OCI-LY1 (cell line): ENCODE results near the gene PRSS38.

Experiments used
- H2AFZ ChIP-seq: fragments of 200-600 bp; sonication (generic), shearing (Covaris generic); 2 replicates; pipeline ENCODE4 v1.6.0; 2014; ENCODE audit warnings: antibody characterized with exemption, mild to moderate bottlenecking, low read length
- H3F3A ChIP-seq: fragments of 200-600 bp; sonication (generic), shearing (Covaris generic); 2 replicates; pipeline ENCODE4 v1.6.0; 2014; ENCODE audit warnings: mild to moderate bottlenecking, antibody characterized with exemption, low read length, moderate library complexity; ENCODE audit not compliant: insufficient read depth
- H3K27ac ChIP-seq: fragments of 200-600 bp; sonication (generic); 2 replicates; pipeline ENCODE4 v1.5.1; 2014; ENCODE audit warnings: low read length, mixed run types, mild to moderate bottlenecking, low read depth; ENCODE audit not compliant: poor library complexity, severe bottlenecking
- H3K27me3 ChIP-seq: fragments of 200-600 bp; sonication (generic); 2 replicates; pipeline ENCODE4 v1.6.0; 2014; ENCODE audit warnings: antibody characterized with exemption, mild to moderate bottlenecking, low read length, moderate library complexity; ENCODE audit not compliant: insufficient read depth
- H3K36me3 ChIP-seq: fragments of 200-600 bp; sonication (generic); 2 replicates; pipeline ENCODE4 v1.6.1; 2014; ENCODE audit warnings: mild to moderate bottlenecking, antibody characterized with exemption, low read length, moderate library complexity, mixed read lengths; ENCODE audit not compliant: insufficient read depth
- H3K4me1 ChIP-seq: fragments of 200-600 bp; sonication (generic); 2 replicates; pipeline ENCODE4 v1.5.1; 2014; ENCODE audit warnings: mild to moderate bottlenecking, low read length, moderate library complexity; ENCODE audit not compliant: insufficient read depth, severe bottlenecking
- H3K4me2 ChIP-seq: fragments of 200-600 bp; sonication (generic), shearing (Covaris generic); 2 replicates; pipeline ENCODE4 v1.6.1; 2014; ENCODE audit warnings: low read length
- H3K4me3 ChIP-seq: fragments of 200-600 bp; sonication (generic); 2 replicates; pipeline ENCODE4 v1.5.1; 2014; ENCODE audit warnings: low read length, low read depth, mild to moderate bottlenecking, mixed read lengths; ENCODE audit not compliant: poor library complexity, severe bottlenecking
- H3K79me2 ChIP-seq: fragments of 200-600 bp; shearing (Covaris generic); 2 replicates; pipeline ENCODE4 v1.6.1; 2016; ENCODE audit warnings: mixed run types, low read length, mixed read lengths; ENCODE audit not compliant: insufficient read depth
- H3K9ac ChIP-seq: fragments of 200-600 bp; sonication (generic), shearing (Covaris generic); 2 replicates; pipeline ENCODE4 v1.6.1; 2014; ENCODE audit warnings: mild to moderate bottlenecking, low read length, mixed read lengths
- H3K9me2 ChIP-seq: fragments of 200-600 bp; sonication (generic), shearing (Covaris generic); 2 replicates; pipeline ENCODE4 v1.6.1; 2014; ENCODE audit warnings: low read depth, mild to moderate bottlenecking, low read length, mixed read lengths
- H3K9me3 ChIP-seq: fragments of 200-600 bp; shearing (Covaris generic); 2 replicates; pipeline ENCODE4 v1.6.1; 2014; ENCODE audit warnings: low read length, mixed read lengths
- H4K20me1 ChIP-seq: fragments of 200-600 bp; sonication (generic), shearing (Covaris generic); 2 replicates; pipeline ENCODE4 v1.6.0; 2016; ENCODE audit warnings: mild to moderate bottlenecking, low read length; ENCODE audit not compliant: insufficient read depth
- EZH2 ChIP-seq: fragments of 200-600 bp; sonication (generic), shearing (Covaris generic); IDR thresholded peaks from 2 replicates; pipeline ENCODE4 v1.8.0; 2017; ENCODE audit warnings: borderline replicate concordance, mixed run types, mild to moderate bottlenecking, antibody characterized with exemption, low read length, moderate library complexity, mixed read lengths
- TF ChIP-seq, protein P1 (sequence below): fragments of 200-600 bp; sonication (generic), shearing (Covaris generic); IDR thresholded peaks from 2 replicates; pipeline ENCODE4 v1.5.1; 2017; ENCODE audit warnings: mild to moderate bottlenecking, antibody characterized with exemption, low read length, moderate library complexity, mixed read lengths

Gene PRSS38

GRCh38 chr1:227788271-227789083 is 27.0 kb upstream of the PRSS38 start:
- no peaks in the 10 kb centered on the region for H3K9me3 ChIP-seq
- TF ChIP-seq, protein P1, sequence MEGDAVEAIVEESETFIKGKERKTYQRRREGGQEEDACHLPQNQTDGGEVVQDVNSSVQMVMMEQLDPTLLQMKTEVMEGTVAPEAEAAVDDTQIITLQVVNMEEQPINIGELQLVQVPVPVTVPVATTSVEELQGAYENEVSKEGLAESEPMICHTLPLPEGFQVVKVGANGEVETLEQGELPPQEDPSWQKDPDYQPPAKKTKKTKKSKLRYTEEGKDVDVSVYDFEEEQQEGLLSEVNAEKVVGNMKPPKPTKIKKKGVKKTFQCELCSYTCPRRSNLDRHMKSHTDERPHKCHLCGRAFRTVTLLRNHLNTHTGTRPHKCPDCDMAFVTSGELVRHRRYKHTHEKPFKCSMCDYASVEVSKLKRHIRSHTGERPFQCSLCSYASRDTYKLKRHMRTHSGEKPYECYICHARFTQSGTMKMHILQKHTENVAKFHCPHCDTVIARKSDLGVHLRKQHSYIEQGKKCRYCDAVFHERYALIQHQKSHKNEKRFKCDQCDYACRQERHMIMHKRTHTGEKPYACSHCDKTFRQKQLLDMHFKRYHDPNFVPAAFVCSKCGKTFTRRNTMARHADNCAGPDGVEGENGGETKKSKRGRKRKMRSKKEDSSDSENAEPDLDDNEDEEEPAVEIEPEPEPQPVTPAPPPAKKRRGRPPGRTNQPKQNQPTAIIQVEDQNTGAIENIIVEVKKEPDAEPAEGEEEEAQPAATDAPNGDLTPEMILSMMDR = no peak
- TF ChIP-seq EZH2 = no peak
- no peak overlapping the region for H3K27ac ChIP-seq
- no peaks in the 10 kb centered on the region for H3K79me2 ChIP-seq
- H3K9me2 ChIP-seq = no peaks in the 10 kb centered on the region
- H3K9ac ChIP-seq = peak overlapping the region; percentile 48; the same call in 1 of the 2 replicates
- H3K4me1 ChIP-seq = peaks cover 17% of the 10 kb centered on the region
- H3K4me2 ChIP-seq = peak overlapping the region; percentile 63
- H2AFZ ChIP-seq = no peak overlapping the region
- 0 out of 2 replicates have a peak, but pooled peaks cover 3% of the 10 kb centered on the region for H3F3A ChIP-seq
- H3K27me3 ChIP-seq = 0 out of 2 replicates have a peak, but pooled peaks cover 7% of the 10 kb centered on the region
- H3K4me3 ChIP-seq = peak overlapping the region; percentile 60
- no peaks in the 10 kb centered on the region for H3K36me3 ChIP-seq
- H4K20me1 ChIP-seq = no peaks in the 10 kb centered on the region

- peak overlapping the region; percentile 63; the same call in 1 of the 2 replicates for H3K4me2 ChIP-seq
- no peaks in the 10 kb centered on the region for H3K9me3 ChIP-seq
- 0 out of 2 replicates have a peak, but pooled peaks cover 3% of the 10 kb centered on the region for H3F3A ChIP-seq
- TF ChIP-seq, protein P1 = no peak
- no peak for TF ChIP-seq EZH2
- H4K20me1 ChIP-seq = no peaks in the 10 kb centered on the region
- no peak overlapping the region for H2AFZ ChIP-seq
- no peak overlapping the region; the same call in 1 of the 2 replicates for H3K9ac ChIP-seq
- H3K27me3 ChIP-seq = 0 out of 2 replicates have a peak, but pooled peaks cover 7% of the 10 kb centered on the region
- no peaks in the 10 kb centered on the region for H3K79me2 ChIP-seq
- no peak overlapping the region for H3K27ac ChIP-seq
- H3K9me2 ChIP-seq = no peaks in the 10 kb centered on the region
- H3K4me3 ChIP-seq = peak overlapping the region; percentile 60
- H3K36me3 ChIP-seq = no peaks in the 10 kb centered on the region
- H3K4me1 ChIP-seq = peaks cover 17% of the 10 kb centered on the region
Measured at GRCh38 chr1:227789084-227790033, 26.1 kb upstream of the PRSS38 start.

DNA sequence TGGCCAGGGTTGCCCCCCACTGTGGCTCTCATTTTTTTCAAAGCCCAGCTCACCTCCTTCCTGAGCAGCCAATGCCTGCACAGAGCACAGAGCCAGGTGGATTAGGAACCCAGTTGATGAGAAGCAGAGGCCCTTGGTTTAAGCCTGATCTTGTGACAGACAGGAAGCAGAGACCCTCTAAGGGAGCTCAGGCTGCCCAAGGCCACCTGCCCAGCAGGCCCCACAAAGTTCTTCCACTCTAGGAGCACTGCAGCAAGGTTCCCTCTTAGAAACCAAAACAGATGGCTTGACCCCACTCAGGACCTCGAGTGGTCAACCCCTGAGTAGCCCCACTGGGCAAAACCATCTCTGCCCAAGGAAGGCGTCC is 25.5 kb upstream of the PRSS38 start:
- TF ChIP-seq EZH2 = no peak
- TF ChIP-seq, protein P1 = no peak
- Histone ChIP-seq H3K9me2 (no peaks in the 10 kb centered on the region), H3K27me3 (0 out of 2 replicates have a peak, but pooled peaks cover 7% of the 10 kb centered on the region), H3K9ac (no peak overlapping the region), H3K9me3 (no peaks in the 10 kb centered on the region), H3F3A (0 out of 2 replicates have a peak, but pooled peaks cover 3% of the 10 kb centered on the region), H3K4me1 (peaks cover 17% of the 10 kb centered on the region), H3K27ac (no peak overlapping the region), H3K4me2 (no peak overlapping the region), H3K4me3 (no peak overlapping the region), H4K20me1 (no peaks in the 10 kb centered on the region), H3K36me3 (no peaks in the 10 kb centered on the region), H2AFZ (no peak overlapping the region), H3K79me2 (no peaks in the 10 kb centered on the region)
